HUDEP-2 (cell line): ENCODE measurements around the gene PPP1R13B.

Experiments used
- DNase-seq, 76 experiments: peaks; one replicate each; lab custom pipeline; 2025; ENCODE audit not compliant: unreplicated experiment in 76 of 76; lab: John Stamatoyannopoulos, UW

Gene PPP1R13B

GRCh38 chr14:103734081-103734888 lies 113.1 kb downstream of the PPP1R13B start:
- no peak for DNase-seq

GRCh38 chr14:103733651-103734050 lies 113.7 kb downstream of the PPP1R13B start:
- no peak for DNase-seq

GRCh38 chr14:103732868-103733620 lies 114.3 kb downstream of the PPP1R13B start:
- DNase-seq = no peak

GRCh38 chr14:103731916-103732867 lies 115.2 kb downstream of the PPP1R13B start:
- no peak for DNase-seq

GRCh38 chr14:103731481-103731880 lies 115.9 kb downstream of the PPP1R13B start:
- DNase-seq = no peak

GRCh38 chr14:103730490-103731035 lies 116.8 kb downstream of the PPP1R13B start:
- DNase-seq = peak in 75 of 76 experiments; percentile 57 to 99 (median 95)

- peak in 4 of 76 experiments; percentile 12 to 33 (median 20) for DNase-seq
Observed at GRCh38 chr14:103729496-103730448, 117.6 kb downstream of the PPP1R13B start.

- no peak for DNase-seq
Observed at GRCh38 chr14:103728721-103729120, 118.7 kb downstream of the PPP1R13B start.

GRCh38 chr14:103728141-103728540 lies 119.2 kb downstream of the PPP1R13B start:
- no peak for DNase-seq

GRCh38 chr14:103727313-103727980 lies 119.9 kb downstream of the PPP1R13B start:
- DNase-seq = peak in 6 of 76 experiments; percentile 16 to 23 (median 20)

GRCh38 chr14:103726474-103726873 lies 120.9 kb downstream of the PPP1R13B start:
- DNase-seq = no peak

- DNase-seq = no peak
Observed at GRCh38 chr14:103725739-103726395, 121.5 kb downstream of the PPP1R13B start.

- DNase-seq = no peak
Observed at GRCh38 chr14:103725001-103725682, 122.2 kb downstream of the PPP1R13B start.

GRCh38 chr14:103724116-103724515 lies 123.3 kb downstream of the PPP1R13B start:
- peak in 75 of 76 experiments; percentile 19 to 97 (median 92) for DNase-seq

- DNase-seq = no peak
Observed at GRCh38 chr14:103723748-103724081, 123.7 kb downstream of the PPP1R13B start.

GRCh38 chr14:103721334-103722120 lies 125.8 kb downstream of the PPP1R13B start:
- no peak for DNase-seq

GRCh38 chr14:103719751-103720150 lies 127.6 kb downstream of the PPP1R13B start:
- DNase-seq = no peak
